ENCODE results near the gene HSPA6.
"Not testable (repeated sequence)": the region's sequence is repeated elsewhere in the genome, so short reads cannot be mapped to it uniquely, and the experiment has no call there.

Gene HSPA6

GRCh38 chr1:161530671-161531641, 6.6 kb downstream of the HSPA6 start:
- Histone ChIP-seq H3K9ac (ENCODE audit: insufficient read length) (peak overlapping the region; percentile 73), H3K4me3 (peak overlapping the region; percentile 82), H3K27ac (peak overlapping the region; percentile 89)
- DNase-seq (ENCODE audit: low read depth, low spot score) = peak; percentile 91
- H3K9me3 ChIP-seq (ENCODE audit: low read depth, low read length); H3K36me3 ChIP-seq (ENCODE audit: insufficient read depth, low read length): not testable (repeated sequence)

- H3K27ac ChIP-seq = no peak overlapping the region
- peak overlapping the region; percentile 82 for H3K4me3 ChIP-seq
- H3K36me3 ChIP-seq (ENCODE audit: insufficient read depth, low read length) = no peaks in the 10 kb centered on the region
- peak overlapping the region; percentile 73 for H3K9ac ChIP-seq (ENCODE audit: insufficient read length)
- no peaks in the 10 kb centered on the region for H3K9me3 ChIP-seq (ENCODE audit: low read depth, low read length)
- TF ChIP-seq EZH2 (IDR thresholded peaks at IDR 0.05) = no peak
- TF ChIP-seq POLR2AphosphoS5 (IDR thresholded peaks at IDR 0.05; ENCODE audit: borderline replicate concordance, low read depth, low read length) = no peak
- TF ChIP-seq FOXP2 (optimal IDR thresholded peaks at IDR 0.05; ENCODE audit: control extremely low read depth, extremely low read length, insufficient read depth) = no peak
- DNase-seq (ENCODE audit: low read depth, low spot score) = no peak
These were observed 7.8 kb downstream of the HSPA6 start for GRCh38 chr1:161531986-161532643.

- H3K4me3 ChIP-seq; H3K9ac ChIP-seq (ENCODE audit: insufficient read length); DNase-seq (ENCODE audit: low read depth, low spot score); H3K9me3 ChIP-seq (ENCODE audit: low read depth, low read length); H3K36me3 ChIP-seq (ENCODE audit: insufficient read depth, low read length): not testable (repeated sequence)
- 0 out of 2 replicates have a peak overlapping the region, but pooled peaks have one; percentile 12 for H3K27ac ChIP-seq
These were observed 8.6 kb downstream of the HSPA6 start for GRCh38 chr1:161532644-161533567.

- not testable (repeated sequence) for H3K9ac ChIP-seq (ENCODE audit: insufficient read length); H3K4me3 ChIP-seq; DNase-seq (ENCODE audit: low read depth, low spot score); H3K9me3 ChIP-seq (ENCODE audit: low read depth, low read length); H3K27ac ChIP-seq; H3K36me3 ChIP-seq (ENCODE audit: insufficient read depth, low read length)
These were observed 12.8 kb downstream of the HSPA6 start for GRCh38 chr1:161537068-161537669.

DNA sequence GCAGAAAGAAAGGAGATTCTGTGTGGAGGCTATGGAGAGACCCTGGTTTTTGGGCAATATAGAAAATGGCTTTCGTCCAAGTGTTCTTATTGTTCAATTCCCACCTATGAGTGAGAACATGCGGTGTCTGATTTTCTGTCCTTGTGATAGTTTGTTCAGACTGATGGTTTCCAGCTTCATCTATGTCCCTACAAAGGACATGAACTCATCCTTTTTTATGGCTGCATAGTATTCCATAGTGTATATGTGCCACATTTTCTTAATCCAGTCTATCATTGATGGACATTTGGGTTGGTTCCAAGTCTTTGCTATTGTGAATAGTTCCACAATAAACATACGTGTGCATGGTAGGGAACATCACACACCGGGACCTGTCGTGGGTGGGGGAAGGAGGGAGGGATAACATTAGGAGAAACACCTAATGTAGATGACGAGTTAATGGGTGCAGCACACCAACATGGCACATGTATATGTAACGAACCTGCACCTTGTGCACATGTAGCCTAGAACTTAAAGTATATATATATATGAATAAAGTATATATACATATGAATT, 14.7 kb downstream of the HSPA6 start:
- not testable (repeated sequence) for H3K36me3 ChIP-seq (ENCODE audit: insufficient read depth, low read length); DNase-seq (ENCODE audit: low read depth, low spot score); H3K27ac ChIP-seq; H3K9ac ChIP-seq (ENCODE audit: insufficient read length); H3K9me3 ChIP-seq (ENCODE audit: low read depth, low read length)
- peak overlapping the region; percentile 98 for H3K4me3 ChIP-seq

GRCh38 chr1:161539731-161540569, 15.6 kb downstream of the HSPA6 start:
- peak overlapping the region; percentile 81 for H3K9ac ChIP-seq (ENCODE audit: insufficient read length)
- not testable (repeated sequence) for H3K36me3 ChIP-seq (ENCODE audit: insufficient read depth, low read length); H3K9me3 ChIP-seq (ENCODE audit: low read depth, low read length)
- peak; percentile 70 for DNase-seq (ENCODE audit: low read depth, low spot score)
- H3K4me3 ChIP-seq = peak overlapping the region; percentile 98
- H3K27ac ChIP-seq = peak overlapping the region; percentile 92; the same call in 1 of the 2 replicates

DNA sequence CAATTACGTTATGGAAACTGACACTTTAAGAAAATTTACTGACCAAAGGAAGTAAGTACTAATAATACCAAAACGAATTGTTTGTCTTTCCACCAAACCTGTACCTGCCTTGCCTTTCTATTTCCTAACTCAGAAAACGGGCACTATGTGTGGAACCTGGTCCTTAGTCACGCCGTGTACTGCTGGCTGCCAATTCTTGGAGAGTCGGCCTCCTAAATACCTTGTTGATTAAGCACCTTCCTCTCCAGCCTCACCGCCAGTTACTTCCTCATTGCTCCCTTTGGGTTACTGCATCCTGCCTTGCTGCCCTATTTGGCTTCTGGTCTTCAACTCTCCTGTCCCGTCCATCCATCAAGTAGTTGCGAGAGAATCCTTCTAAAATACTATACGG, 16.2 kb downstream of the HSPA6 start:
- not testable (repeated sequence) for H3K36me3 ChIP-seq (ENCODE audit: insufficient read depth, low read length); H3K27ac ChIP-seq; H3K9me3 ChIP-seq (ENCODE audit: low read depth, low read length); DNase-seq (ENCODE audit: low read depth, low spot score); H3K9ac ChIP-seq (ENCODE audit: insufficient read length)
- peak overlapping the region; percentile 98 for H3K4me3 ChIP-seq

- H3K27ac ChIP-seq; H3K36me3 ChIP-seq (ENCODE audit: insufficient read depth, low read length); H3K9me3 ChIP-seq (ENCODE audit: low read depth, low read length); H3K4me3 ChIP-seq; DNase-seq (ENCODE audit: low read depth, low spot score); H3K9ac ChIP-seq (ENCODE audit: insufficient read length): not testable (repeated sequence)
These were observed 17.8 kb downstream of the HSPA6 start for GRCh38 chr1:161542091-161542559.

DNA sequence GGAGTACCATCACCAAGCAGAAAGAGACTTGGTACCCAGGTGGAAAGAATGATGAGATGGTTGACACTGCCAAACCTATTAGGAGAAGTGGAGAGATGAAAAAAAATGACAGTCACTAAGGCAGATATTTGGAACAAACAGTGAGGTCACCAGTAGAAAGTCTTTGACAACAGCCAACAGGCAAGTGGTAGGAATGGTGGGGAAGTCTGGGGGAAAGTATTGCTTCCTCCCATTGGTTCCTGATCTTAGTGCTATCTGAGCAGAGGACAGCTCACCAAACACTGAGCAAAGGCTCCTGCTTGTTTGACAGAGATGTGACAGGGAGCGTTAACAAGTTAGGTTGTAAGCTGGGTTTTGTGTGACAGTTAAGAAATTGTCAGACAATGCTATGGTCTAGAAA, 18.8 kb downstream of the HSPA6 start:
- not testable (repeated sequence) for DNase-seq (ENCODE audit: low read depth, low spot score); H3K36me3 ChIP-seq (ENCODE audit: insufficient read depth, low read length); H3K9ac ChIP-seq (ENCODE audit: insufficient read length)

DNA sequence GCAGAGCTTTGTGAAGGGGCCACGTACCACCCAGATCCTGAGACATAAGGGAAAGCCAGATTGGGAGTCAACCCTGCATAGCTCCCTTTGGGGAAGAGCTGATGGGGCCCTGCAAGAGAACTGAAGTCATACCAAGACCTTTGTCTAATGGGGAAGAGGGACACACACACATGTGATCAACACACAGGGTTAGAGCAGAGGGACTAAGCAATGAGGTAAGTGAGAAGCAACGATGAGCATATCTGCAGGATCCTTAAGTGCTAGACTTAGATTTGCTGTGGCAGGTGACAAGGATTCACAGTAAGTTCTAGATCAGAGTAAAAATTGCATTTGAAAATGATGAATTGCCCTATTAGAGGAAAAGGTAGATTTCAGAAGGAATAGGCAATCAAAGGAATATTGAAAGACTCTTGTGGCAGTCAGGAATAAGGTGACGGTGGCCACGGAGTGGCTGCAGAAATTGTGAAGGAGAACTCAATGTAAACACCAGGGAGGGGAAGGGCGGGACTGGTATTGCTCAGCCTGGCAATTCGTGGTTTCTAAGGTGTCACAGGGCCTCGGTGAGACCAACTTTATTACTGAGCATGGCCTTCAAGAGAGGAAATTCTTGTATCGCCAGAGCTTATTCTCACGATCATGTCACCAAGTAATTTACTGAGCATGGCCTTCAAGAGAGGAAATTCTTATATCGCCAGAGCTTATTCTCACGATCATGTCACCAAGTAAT, 20.8 kb downstream of the HSPA6 start:
- H3K36me3 ChIP-seq (ENCODE audit: insufficient read depth, low read length); H3K9me3 ChIP-seq (ENCODE audit: low read depth, low read length); H3K27ac ChIP-seq; H3K4me3 ChIP-seq; DNase-seq (ENCODE audit: low read depth, low spot score); H3K9ac ChIP-seq (ENCODE audit: insufficient read length): not testable (repeated sequence)

More for the DNA sequence above, 18.8 kb downstream of the HSPA6 start:
- H3K9me3 ChIP-seq (ENCODE audit: low read depth, low read length); H3K27ac ChIP-seq; H3K4me3 ChIP-seq: not testable (repeated sequence)

DNA sequence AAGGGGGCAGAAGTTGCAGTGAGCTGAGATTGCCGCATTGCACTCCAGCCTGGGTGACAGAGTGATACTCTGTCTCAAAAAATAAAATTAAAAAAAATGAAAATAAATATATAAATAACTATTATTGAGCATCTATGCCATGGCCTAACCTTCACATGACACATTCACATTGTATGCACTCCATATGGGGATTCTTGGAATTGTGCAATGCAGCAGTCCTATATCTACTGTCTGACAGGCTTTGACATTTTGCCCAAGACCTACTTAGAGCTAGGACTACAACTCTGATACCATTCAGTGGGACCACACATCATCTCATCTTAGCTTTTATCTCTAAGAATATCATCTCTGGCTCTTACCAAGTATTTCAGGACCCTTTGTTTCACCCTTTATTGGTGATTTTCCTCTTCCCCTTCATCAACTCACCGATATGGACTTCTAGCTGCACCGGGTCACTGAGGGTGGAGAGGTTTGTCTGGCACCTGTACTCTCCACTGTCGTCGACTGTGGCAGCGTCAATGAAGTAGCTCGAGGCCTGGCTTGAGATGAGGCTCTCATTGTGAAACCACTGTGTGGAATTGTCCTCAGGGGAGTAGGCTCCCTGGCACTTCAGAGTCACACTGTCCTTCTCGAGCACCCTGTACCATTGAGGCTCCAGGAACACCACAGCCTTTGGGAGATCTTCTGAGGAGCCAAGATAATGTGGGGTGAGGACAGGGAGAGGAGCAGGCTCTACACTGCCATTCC, 23.8 kb downstream of the HSPA6 start:
- not testable (repeated sequence) for H3K9me3 ChIP-seq (ENCODE audit: low read depth, low read length); H3K4me3 ChIP-seq; H3K36me3 ChIP-seq (ENCODE audit: insufficient read depth, low read length); H3K9ac ChIP-seq (ENCODE audit: insufficient read length); H3K27ac ChIP-seq; DNase-seq (ENCODE audit: low read depth, low spot score)
